Vagina (tissue), 2 donors: ENCODE data around the gene HK2. TPM values are rescaled to one million over a fixed set of nuclear protein-coding genes. Genes with fewer than 3 reads are reported as not detected.
A peak's percentile ranks its signal among the peaks of the same experiment; 100 is the strongest.

Experiments
- DNase-seq, 2 donors: peaks; one replicate each; pipeline ENCODE4 v3.0.0-alpha.2; 2017; ENCODE audit errors: extremely low spot score in 2 of 2
- H3K27ac ChIP-seq: fragments of 200-600 bp; sonication (generic); one replicate; pipeline ENCODE4 v1.5.1; 2019
- H3K27me3 ChIP-seq: fragments of 200-600 bp; sonication (generic); one replicate; pipeline ENCODE4 v1.5.1; 2019
- H3K36me3 ChIP-seq, 2 donors: fragments of 200-600 bp; sonication (generic); one replicate each; pipeline ENCODE4 v1.5.1; 2017 to 2019
- H3K4me1 ChIP-seq: fragments of 200-600 bp; sonication (generic); one replicate; pipeline ENCODE4 v1.5.1; 2019
- H3K4me3 ChIP-seq, 2 donors: fragments of 200-600 bp; sonication (generic); 1 replicate in 1 of 2; 2 replicates in 1 of 2; pipeline ENCODE4 v1.5.1; 2016 to 2019
- H3K9me3 ChIP-seq: fragments of 200-600 bp; sonication (generic); one replicate; pipeline ENCODE4 v1.5.1; 2019
- CTCF ChIP-seq, 3 experiments: fragments of 450-650 bp in 2 of 3; fragments of 200-600 bp in 1 of 3; sonication (generic) in 1 of 3; IDR thresholded peaks; one replicate each; pipeline ENCODE4 v1.5.1; 2017 to 2019; ENCODE audit warnings: antibody characterized with exemption in 3 of 3, mild to moderate bottlenecking in 2 of 3, moderate library complexity in 2 of 3
- POLR2A ChIP-seq, 2 donors: fragments of 450-650 bp; IDR thresholded peaks; one replicate each; pipeline ENCODE4 v1.6.1; 2017; ENCODE audit warnings: antibody characterized with exemption in 2 of 2, mild to moderate bottlenecking in 2 of 2, moderate library complexity in 2 of 2
- POLR2AphosphoS5 ChIP-seq, 2 donors: sonication (generic); formaldehyde crosslinking; IDR thresholded peaks; one replicate each; pipeline ENCODE4 v1.9.0; 2017; ENCODE audit warnings: antibody characterized with exemption in 2 of 2, mild to moderate bottlenecking in 2 of 2, low read depth in 1 of 2; ENCODE audit not compliant: insufficient read depth in 1 of 2
- intact Hi-C: fragments of 100-400 bp; cut with DNase I; formaldehyde crosslinking; loops from one replicate; pipeline ENCODE4 v1.15.1; 2023
- total RNA-seq: library from RNA; depleted of rRNA; stranded (reverse); fragments of >200 nt; gene quantifications from one replicate; pipeline ENCODE4 v1.2.3, GENCODE V29; 2016

HK2 gene
- total RNA-seq, 1 donor from 2014 or later: 5.4 TPM

DNA sequence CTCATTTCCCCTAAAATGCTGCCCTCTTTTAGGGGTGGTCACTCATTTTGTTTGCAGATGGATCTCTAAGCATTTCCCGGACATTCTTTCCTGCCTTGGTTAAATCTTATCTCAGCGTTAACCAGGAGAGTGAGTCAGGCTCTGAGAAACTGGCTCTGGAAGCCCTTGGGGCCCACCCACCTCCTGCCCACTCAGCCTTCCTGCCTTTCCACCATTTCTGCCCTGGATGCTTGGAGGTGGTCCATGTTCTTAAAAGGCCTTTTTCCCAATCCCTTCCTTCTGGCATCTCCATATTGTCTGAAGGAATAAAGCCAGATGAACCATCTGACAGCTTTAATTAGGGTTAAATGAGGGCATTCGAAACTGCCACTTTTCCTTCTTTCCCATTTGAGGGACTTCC is 9.5 kb downstream of the HK2 start:
- no peaks in the 10 kb centered on the region for H3K36me3 ChIP-seq
- H3K27me3 ChIP-seq: no peaks in the 10 kb centered on the region
- DNase-seq: no peak
- TF ChIP-seq POLR2AphosphoS5 (IDR thresholded peaks at IDR 0.05; ENCODE audit: insufficient read depth in 1 of 2, low read depth in 1 of 2) (no peak), CTCF (IDR thresholded peaks at IDR 0.05) (no peak), POLR2A (IDR thresholded peaks at IDR 0.05) (no peak)
- H3K9me3 ChIP-seq: no peaks in the 10 kb centered on the region
- intact Hi-C loops: no loop called here
- H3K4me1 ChIP-seq: peaks cover 36% of the 10 kb centered on the region
- peak overlapping the region; percentile 47 for H3K27ac ChIP-seq
- no peak overlapping the region for H3K4me3 ChIP-seq

DNA sequence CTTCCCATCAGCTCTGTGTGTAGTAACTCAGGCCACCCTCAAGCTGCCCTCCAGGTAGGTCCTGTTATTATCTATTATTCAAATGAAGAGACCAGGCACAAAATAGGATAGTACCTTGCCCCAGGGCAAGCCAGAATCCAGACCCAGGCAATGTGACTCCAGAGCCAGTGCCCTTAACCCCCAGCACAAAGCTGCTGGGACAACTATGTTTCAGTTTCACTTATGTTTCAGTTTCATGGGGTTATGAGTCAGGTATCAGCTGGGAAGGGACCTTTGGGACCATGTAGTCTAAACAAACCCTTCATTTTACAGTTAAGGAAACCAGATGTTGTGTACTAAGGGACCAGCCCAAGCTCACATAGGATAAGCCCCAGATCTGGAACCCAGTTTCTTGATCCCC is 10.0 kb downstream of the HK2 start:
- Histone ChIP-seq H3K9me3 (no peaks in the 10 kb centered on the region), H3K36me3 (no peaks in the 10 kb centered on the region), H3K4me3 (no peak overlapping the region), H3K27ac (peak overlapping the region; percentile 47), H3K27me3 (no peaks in the 10 kb centered on the region), H3K4me1 (peaks cover 41% of the 10 kb centered on the region)
- intact Hi-C loops: no loop called here
- DNase-seq: no peak
- TF ChIP-seq POLR2A (IDR thresholded peaks at IDR 0.05) (no peak), CTCF (IDR thresholded peaks at IDR 0.05) (no peak)

GRCh38 chr2:74844752-74845151 is 10.8 kb downstream of the HK2 start:
- Histone ChIP-seq H3K4me3 (no peak overlapping the region), H3K36me3 (no peaks in the 10 kb centered on the region), H3K27ac (peak overlapping the region; percentile 47), H3K27me3 (no peaks in the 10 kb centered on the region), H3K4me1 (peaks cover 49% of the 10 kb centered on the region), H3K9me3 (no peaks in the 10 kb centered on the region)
- intact Hi-C loops: no loop called here
- TF ChIP-seq POLR2AphosphoS5 (IDR thresholded peaks at IDR 0.05; ENCODE audit: insufficient read depth in 1 of 2, low read depth in 1 of 2) (no peak), POLR2A (IDR thresholded peaks at IDR 0.05) (no peak), CTCF (IDR thresholded peaks at IDR 0.05) (no peak)
- DNase-seq: no peak

DNA sequence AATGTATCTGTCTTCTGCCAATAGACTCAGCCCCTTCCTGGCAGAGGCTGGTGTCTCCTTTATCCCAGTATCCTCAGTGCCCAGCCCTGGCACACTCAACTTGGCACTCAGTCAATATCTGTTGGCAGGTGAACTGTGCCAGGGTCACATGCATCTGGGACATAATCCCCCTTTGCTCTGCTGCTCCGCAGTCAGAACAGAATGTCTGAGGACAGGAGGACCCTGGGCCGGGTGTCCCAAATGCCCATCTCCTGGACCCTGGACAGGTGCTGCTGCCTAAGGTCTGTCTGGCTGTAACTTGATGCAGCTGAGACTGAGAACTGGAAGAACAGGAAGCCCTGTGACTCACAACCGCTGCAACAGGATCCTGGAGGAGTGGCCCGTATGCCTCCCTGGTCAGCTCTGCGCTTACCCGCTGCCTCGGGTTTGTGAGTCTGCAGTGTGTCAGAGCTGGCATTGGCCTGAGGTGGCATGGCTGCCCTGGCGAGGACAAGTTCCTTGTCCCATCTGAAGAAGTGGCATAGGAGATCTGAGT is 11.4 kb downstream of the HK2 start:
- no peaks in the 10 kb centered on the region for H3K27me3 ChIP-seq
- H3K9me3 ChIP-seq: no peaks in the 10 kb centered on the region
- no peak overlapping the region for H3K4me3 ChIP-seq
- intact Hi-C loops: no loop called here
- H3K27ac ChIP-seq: peak overlapping the region; percentile 47
- DNase-seq: peak in 1 of 2 donors; percentile 92
- TF ChIP-seq POLR2A (IDR thresholded peaks at IDR 0.05) (no peak), POLR2AphosphoS5 (IDR thresholded peaks at IDR 0.05; ENCODE audit: insufficient read depth in 1 of 2, low read depth in 1 of 2) (peak; percentile 64 to 85)
- H3K4me1 ChIP-seq: peaks cover 49% of the 10 kb centered on the region
- no peaks in the 10 kb centered on the region for H3K36me3 ChIP-seq

GRCh38 chr2:74845991-74846390 is 12.1 kb downstream of the HK2 start:
- no peak for DNase-seq
- Histone ChIP-seq H3K36me3 (no peaks in the 10 kb centered on the region), H3K27ac (peak overlapping the region; percentile 47), H3K27me3 (no peaks in the 10 kb centered on the region), H3K9me3 (no peaks in the 10 kb centered on the region), H3K4me3 (no peak overlapping the region), H3K4me1 (peaks cover 52% of the 10 kb centered on the region)
- intact Hi-C loops: no loop called here
- TF ChIP-seq CTCF (IDR thresholded peaks at IDR 0.05) (no peak), POLR2AphosphoS5 (IDR thresholded peaks at IDR 0.05; ENCODE audit: insufficient read depth in 1 of 2, low read depth in 1 of 2) (no peak), POLR2A (IDR thresholded peaks at IDR 0.05) (no peak)
